GM10847 (cell line): ENCODE results near the gene USP24.

Experiments
- POLR2A ChIP-seq: IDR thresholded peaks from 2 replicates; pipeline ENCODE4 v1.6.1; 2011; ENCODE audit not compliant: insufficient read length; ENCODE audit errors: extremely low read depth

The USP24 gene

GRCh38 chr1:55212349-55213150 lies 2.6 kb downstream of the USP24 start:
- no peak for TF ChIP-seq POLR2A

DNA sequence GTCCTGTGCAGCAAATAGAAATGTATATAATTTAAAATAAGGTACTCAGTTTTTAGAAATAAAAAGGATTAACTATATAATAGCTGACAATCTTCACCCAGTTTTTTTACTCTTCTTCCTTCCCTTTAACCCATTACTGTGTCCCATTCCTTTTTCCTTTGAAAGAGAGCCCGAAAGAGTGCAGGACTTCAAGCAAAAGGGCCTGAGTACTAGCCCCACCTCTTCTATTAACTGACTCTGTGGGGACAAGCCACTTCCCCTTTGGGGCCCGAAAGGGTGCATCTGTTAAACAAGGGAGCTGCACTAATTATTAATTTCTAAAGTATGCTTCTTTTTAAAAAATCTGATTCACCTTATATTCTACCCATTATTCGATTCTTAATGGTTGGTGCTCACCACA lies 3.3 kb downstream of the USP24 start:
- no peak for TF ChIP-seq POLR2A

DNA sequence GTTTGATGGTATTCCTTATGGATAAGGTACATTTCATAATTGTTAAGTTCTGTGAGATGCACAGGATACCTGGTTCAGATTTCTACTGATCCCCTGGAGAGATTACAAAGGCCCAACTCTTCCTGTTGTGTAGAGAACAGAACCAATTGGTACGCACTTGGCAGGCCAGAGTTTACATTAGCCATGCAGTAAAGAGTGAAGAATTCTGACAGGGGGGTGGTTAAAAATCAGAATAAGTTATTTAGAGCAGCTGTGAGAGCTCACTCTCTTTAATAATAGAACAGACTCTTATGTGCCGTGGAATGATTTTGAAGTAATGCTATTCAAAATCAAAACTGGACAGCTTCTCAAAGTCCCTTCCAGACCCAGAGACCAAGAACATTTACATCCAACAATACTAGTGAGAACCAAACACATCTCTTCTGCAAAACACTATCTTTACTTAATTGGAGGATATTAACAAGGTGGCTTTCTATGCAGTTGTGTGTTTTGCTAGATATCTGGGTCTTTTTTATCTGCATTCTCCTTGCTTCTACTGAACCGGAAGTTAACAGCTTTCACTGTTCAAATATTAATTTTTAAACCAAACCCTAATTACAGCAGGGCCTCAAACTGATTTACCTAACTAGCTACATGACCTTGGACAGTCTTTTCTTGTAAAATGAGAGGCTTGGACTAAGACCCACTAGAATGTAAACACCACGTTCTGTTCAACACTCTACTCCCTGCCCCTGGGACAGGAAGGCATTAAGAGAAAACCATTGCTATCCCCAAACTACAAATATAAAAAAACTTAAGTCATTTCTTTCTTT lies 4.0 kb downstream of the USP24 start:
- no peak for TF ChIP-seq POLR2A

DNA sequence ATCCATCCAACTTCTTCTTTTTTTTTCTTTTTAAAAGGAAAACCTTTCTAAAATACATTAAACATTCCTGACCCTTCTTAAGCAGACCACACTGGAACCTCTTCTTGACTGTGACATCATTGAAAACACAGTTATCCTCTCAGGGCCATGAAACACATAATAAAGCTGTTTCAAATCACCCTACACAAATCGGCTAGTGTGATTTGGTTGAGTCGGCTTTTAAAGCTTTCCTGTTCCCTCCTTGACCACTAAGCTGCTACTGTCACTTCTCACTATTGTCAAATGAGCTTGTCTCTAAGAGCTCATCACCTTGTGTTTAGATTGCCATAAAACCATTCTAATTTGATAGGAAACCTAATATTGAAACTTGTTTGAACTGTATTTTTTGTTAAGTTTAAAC lies 5.9 kb downstream of the USP24 start:
- no peak for TF ChIP-seq POLR2A

GRCh38 chr1:55206210-55206609 lies 9.0 kb downstream of the USP24 start:
- TF ChIP-seq POLR2A: no peak

DNA sequence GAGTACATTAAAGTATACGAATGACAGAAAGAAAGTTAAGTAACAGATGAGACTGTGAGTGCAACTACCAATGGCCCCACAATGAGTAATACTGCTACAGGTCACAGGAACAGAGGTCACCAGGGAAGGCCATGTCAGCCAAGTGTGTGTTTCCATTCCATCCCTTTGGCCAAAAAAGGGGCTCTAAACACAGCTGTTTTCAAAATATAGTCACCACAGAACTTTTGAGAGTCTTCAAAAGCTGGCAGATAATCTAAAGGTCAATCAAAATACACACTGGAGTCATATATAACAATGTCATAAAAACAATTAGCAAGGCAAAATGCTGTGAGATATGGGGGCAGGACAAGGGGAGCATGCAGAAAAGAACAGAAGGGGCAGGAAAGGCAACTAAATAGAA lies 10.2 kb downstream of the USP24 start:
- TF ChIP-seq POLR2A: no peak

DNA sequence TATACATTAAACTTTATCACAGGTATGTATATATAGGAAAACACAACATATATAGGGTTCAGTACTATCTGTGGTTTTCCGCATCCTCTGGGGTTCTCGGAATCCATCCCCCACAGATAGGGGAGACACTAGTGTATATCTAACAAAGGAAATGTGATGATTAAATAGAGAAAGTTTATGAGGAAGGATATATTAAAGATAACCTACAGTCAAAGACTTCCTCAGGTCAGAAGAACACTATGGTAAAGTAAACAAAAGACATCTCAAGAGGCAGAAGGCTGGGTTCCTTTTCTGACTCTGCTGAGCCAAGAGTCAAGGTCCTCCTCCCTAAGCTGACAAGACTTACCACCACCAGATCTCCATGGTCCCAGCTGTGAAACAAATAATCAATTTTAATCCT lies 12.1 kb downstream of the USP24 start:
- no peak for TF ChIP-seq POLR2A

- no peak for TF ChIP-seq POLR2A
Observed at GRCh38 chr1:55200667-55201066, 14.5 kb downstream of the USP24 start.

- TF ChIP-seq POLR2A: no peak
Observed at GRCh38 chr1:55198044-55198443, 17.1 kb downstream of the USP24 start.

DNA sequence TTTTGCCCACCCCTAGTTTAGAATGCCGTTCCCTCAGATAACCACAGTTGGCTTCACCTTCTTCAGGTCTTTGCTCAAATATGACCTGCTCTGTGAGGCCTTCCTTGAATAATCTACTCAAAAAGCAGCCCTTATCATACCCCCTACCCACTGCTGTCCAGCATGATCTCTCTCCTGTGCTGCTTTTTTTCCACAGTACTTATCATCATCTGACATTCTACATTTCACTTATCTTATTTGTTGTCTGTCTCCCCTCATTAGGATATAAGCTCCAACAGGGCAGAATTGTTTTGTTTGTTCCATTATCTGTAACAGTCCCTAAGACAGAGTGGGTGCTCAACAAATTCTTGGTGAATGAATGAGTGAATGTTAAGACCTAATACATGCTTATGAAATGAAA lies 18.1 kb downstream of the USP24 start:
- no peak for TF ChIP-seq POLR2A

DNA sequence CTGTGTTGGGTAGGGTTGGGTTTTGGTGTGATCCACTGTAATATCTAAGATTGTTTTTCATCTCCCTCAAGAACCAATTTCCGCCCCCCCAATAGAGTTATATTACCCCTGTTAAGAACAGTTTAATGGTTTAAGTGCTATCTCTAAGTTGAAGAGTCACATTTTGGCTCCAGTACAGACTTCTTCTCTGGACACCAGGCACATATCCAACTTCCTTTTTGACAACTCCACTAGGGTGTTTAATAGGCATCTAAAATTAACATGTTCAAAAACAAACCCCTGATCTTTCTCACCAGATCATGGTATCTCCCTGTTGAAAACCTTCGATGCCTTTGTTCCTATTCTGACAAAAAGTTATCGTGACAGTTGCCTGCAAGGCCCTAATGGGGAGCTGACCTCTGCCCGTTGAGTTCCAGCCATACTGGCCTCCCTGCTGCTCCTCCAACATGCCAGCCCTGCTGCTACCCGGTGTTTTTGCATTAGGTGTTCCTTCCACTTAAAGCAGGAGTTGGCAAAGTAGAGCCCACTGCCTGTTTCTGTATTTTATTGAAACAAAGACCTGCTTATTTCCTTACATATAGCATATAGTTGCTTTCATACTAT lies 18.6 kb downstream of the USP24 start:
- no peak for TF ChIP-seq POLR2A

DNA sequence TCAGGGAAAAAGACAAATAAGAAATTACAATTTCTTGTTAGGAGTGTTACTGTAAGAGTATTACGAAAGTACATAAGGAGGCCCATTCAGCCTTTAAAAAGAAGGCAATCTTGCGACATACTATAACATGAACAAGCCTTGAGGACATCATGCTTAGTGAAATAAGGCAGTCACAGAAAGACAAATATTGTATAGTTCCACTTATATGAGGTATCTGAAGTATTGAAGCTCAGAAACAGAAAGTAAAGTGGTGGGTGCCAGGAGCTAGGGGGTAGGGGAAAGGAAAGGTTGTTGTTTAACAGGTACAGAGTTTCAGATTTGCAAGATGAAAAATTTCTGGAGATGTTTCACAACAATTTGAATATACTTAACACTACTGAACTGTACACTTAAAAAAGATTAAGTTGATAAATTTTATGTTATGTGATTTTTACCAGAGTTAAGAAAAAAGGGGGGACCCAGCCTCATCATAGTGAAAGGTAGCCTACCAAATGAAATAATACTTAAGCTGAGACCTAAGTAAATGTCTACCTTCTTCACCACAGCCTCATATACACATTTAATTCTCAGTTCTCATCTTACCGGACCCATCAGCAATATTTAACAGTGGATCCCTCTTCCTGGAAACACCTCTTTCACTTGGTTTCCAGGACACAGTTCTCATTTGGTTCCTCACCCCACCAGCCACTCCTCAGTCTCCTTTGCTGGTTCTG lies 19.5 kb downstream of the USP24 start:
- TF ChIP-seq POLR2A: no peak

- TF ChIP-seq POLR2A: no peak
Observed at GRCh38 chr1:55194851-55195250, 20.3 kb downstream of the USP24 start.

- no peak for TF ChIP-seq POLR2A
Observed at GRCh38 chr1:55192093-55192492, 23.1 kb downstream of the USP24 start.

DNA sequence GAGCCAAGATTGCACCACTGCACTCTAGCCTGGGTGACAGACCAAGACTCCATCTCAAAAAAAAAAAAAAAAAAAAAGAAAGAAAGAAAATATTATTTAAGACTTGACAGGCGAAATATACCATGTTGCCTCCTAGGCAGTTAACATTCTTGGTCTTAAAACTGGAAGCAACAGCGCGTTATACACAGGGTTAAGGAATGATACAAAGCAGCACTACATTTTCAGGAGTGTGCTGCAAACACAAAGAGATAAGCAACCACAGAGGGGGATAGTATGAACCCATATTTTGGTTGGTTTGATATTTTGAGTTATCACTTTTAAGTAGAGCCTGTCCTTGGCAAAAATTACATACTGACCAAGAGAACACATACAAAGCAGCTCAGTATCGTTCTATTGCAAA lies 25.1 kb downstream of the USP24 start:
- no peak for TF ChIP-seq POLR2A
